T-helper 1 cell (primary cell): ENCODE measurements around the gene PGGHG.
"Not testable (repeated sequence)": the region's sequence is repeated elsewhere in the genome, so short reads cannot be mapped to it uniquely, and the experiment has no call there.

Experiments
- DNase-seq, 5 donors: peaks; one replicate each; pipeline ENCODE4 v3.0.0-alpha.2; 2012 to 2020

The PGGHG gene

DNA sequence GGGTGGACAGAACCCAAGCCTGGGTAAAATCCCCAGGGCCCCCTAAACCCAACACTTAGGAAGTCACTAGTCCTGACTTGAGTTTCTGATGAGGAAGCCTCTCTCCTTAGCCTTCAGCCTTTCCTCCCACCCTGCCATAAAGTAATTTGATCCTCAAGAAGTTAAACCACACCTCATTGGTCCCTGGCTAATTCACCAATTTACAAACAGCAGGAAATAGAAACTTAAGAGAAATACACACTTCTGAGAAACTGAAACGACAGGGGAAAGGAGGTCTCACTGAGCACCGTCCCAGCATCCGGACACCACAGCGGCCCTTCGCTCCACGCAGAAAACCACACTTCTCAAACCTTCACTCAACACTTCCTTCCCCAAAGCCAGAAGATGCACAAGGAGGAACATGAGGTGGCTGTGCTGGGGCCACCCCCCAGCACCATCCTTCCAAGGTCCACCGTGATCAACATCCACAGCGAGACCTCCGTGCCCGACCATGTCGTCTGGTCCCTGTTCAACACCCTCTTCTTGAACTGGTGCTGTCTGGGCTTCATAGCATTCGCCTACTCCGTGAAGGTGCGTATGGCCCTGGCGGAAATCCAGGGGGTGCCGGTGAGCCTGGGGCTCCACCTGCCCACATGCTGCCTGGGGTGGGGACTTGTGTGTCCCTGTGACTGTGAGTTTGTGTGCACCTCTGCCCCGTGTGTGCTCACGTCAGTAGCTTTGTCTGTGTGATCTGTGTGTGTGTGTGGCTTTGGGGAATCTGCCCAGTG is 25.0 kb downstream of the PGGHG start, which contains the start of gene IFITM1:
TSS of gene IFITM1 (plus strand) at position 254 of the 767 bp plus-strand sequence. CDS start at position 385, 131 bp downstream.
- DNase-seq = peak in 3 of 5 donors; percentile 40 to 92 (median 50)

DNA sequence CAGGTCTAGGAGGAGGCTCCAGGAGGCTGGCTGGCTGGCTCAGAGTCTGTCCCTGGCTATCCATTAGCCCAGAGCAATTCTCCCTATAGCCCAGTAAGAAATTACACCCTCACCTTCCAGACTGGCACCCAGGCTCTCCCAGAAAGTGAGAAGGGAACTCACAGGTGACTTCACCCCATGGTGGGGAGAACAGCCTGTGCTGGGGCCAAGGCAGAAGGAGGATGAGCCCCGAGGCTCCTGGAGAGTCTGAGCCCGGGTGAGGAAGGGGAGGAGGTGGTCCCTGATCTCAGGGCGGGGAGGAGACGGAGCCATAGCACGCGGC is 25.6 kb downstream of the PGGHG start:
- DNase-seq = not testable (repeated sequence)

DNA sequence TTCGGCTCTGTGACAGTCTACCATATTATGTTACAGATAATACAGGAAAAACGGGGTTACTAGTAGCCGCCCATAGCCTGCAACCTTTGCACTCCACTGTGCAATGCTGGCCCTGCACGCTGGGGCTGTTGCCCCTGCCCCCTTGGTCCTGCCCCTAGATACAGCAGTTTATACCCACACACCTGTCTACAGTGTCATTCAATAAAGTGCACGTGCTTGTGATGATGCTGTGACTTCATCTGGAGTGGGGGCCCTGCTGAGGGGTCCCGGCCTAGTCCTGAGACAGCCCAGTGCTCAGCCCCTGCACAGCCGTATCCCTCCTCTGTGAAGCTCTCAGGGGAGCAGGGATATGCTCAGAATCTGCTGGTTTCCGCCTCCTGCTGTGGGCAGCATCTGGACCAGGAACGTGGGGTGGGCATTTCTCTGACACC is 26.1 kb downstream of the PGGHG start:
- DNase-seq = peak in 1 of 5 donors; percentile 44

DNA sequence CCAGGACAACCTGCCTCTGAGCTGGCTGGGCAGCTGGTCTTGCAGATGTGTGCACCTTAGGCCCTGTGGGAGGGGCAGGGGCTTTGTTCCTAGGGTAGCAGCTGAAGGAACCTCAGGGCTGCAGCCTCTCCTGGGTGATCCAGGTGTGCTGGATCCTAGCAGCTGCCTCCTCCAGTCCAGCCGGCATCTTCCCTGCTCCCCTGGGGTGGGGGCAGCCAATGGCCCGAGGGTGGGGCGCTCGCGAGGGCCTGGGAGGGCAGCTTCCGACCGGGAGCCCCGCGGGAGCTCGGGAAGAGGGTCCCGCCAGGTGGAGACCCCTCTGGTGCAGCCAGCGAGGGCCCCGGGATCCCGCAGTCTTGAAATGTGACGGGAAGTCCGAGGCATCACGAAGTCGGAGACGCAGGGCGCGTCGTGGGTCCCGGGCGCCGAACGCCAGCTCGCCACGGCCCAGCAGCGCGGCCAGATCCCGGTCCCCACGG is 26.6 kb downstream of the PGGHG start:
- no peak for DNase-seq

DNA sequence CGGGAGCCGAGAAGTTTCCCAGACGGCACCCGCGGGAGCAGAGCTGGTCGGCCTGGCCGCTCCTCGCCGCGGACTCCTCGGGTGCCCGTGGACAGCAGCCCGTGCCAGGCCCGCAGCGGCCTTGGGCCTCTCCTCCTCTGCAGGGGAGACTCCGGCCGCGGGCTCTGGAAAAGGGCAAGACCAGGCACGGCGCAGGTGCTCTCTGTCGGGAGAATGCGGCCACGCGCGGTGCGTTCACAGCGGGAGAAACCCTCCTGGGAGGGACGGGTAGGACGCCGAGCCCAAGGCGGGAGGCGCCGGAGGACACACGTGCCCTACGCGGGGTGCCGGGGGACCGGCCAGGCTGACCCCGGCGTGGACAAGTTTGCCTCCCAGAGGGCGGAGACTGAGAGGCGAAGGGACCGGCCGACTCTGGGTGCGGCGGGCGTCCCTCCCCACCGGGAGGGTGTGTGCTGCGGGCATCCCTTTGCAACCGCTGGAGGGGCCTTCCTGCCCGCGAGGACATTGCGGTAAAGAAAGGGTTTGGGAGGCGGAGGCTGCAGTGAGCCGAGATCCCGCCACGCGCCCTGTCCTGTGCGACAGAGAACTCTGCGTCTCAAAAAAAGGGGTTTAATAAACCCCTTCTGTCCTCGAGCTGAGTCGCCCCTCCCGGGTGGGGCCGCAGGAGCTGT is 27.2 kb downstream of the PGGHG start:
- peak in 1 of 5 donors; percentile 53 for DNase-seq

DNA sequence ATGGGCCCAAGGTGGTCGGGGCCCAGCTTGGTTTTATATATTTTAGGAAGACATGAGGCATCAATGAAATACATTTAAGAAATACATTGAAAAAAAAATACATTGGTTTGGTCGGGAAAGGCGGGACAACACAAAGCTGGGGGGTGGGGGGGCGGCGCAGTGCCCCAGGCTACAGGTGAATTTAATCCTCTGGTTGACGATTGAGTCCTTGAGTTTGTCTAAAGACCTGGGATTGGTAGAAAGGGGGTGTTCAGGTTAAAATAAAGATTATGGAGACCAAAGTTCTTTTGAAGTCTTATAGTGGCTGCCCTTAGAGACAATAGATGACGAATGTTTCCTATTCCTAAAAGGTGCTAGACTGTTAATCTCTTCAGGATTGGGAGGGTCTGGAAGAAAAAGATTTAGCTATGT is 28.0 kb downstream of the PGGHG start:
- DNase-seq = no peak

DNA sequence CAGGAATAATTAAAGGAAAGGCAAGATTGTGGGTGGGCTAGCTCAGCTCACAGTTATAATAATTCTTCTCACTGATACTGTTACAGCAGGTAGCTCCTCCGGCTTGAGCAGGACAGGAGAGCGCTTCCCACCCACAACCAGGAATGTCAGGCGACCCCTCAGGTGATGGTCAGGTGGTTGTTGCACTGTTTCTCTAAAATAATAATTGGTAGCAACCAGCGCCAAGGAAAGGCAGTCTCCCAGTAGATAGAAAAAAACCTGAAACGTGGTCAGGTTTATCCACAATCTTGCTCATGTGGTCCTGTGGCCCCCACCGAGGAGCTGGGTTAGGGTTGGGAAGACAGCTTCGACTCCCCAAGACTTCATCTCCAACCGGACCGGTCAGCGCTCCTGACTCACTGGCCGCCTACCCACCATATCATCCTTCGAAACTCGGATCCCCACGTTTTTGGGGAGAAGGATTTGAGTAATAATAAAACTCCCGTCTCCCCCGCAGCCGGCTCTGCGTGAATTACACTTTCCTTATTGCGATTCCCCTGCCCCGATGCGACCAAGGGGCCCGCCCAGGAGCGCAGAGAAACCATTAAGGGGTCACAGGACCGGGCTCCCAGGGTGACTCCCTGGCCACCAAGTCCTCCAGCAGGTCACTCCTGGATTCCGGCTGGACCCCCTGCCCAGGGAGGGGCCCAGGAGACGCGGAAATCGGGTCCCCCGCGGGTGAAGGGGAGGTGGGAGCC is 28.9 kb downstream of the PGGHG start:
- not testable (repeated sequence) for DNase-seq

DNA sequence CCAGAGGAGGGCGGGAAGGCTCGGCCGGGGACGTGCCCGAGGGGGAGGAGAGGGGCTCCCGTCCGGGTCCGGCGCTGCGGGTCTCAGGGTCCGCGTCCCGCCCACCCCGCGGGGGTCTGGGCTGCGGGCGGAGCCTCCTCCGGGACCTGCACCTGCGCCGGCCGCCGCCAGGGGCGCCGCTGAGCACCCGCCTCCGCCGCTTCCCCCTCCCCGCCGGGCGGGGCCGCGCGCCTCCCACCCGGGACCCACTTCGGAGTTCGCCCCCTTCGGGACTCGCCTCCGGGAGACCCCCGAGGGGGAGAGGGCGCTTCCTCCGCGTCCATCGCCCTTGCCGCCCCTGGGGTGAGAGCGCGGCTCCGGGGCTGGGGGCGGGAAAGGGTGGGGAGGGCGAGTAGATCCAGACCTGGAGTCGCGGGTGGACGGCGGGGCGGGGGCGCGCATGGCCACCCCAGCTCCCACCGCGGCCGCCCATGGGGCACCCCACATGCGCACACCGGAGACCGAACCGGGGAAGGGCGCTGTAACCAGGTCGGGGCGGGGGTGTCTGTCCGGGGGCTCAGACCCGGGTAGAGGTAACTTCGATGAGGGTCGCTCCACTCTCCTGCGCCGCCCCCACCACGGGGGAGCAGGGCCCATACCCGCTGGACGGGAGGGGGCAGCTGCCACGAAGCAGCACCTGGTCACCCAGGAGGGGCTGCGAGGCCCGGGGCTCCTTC is 29.6 kb downstream of the PGGHG start:
- not testable (repeated sequence) for DNase-seq

DNA sequence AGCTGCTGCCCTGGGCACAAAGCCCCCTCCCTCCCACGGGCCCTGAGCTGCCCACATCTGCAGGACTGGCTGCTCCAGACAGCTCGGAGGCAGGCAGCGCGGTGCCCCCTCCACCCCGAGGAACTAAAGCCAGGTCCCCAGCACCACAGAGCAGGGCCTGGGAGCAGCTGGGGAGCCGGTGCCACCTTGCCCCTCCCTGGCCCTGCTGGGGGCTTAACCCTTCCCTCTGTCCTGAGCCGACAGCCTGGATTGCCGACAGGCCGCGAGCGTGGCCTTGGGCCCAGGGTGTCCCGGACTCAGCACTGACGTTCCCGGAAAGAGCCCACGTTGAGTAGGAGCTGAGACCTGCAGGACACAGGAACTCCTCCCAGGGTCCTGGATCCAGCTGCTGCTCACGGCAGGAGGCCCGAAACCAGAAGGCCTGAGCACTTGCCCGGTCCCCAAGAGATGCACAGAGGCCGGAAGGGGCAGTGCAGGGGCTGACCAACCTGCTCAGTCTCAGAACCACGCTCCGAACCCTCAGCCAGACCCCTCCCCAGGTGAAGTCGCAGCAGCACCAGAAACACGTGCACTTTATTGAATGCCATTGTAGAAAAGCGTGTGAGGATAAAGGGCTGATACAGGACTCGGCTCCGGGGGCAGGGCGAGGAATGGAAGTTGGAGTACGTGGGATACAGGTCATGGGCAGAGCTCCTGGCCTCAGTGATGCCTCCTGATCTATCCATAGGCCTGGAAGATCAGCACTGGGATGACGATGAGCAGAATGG is 30.4 kb downstream of the PGGHG start:
- not testable (repeated sequence) for DNase-seq

DNA sequence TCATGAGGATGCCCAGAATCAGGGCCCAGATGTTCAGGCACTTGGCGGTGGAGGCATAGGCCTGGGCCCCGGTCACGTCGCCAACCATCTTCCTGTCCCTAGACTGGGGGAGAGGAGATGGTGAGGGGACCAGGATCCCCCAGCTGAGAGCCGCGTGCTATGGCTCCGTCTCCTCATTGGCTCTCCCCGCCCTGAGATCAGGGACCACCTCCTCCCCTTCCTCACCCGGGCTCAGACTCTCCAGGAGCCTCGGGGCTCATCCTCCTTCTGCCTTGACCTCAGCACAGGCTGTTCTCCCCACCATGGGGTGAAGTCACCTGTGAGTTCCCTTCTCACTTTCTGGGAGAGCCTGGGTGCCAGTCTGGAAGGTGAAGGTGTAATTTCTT is 31.0 kb downstream of the PGGHG start:
- DNase-seq = not testable (repeated sequence)

DNA sequence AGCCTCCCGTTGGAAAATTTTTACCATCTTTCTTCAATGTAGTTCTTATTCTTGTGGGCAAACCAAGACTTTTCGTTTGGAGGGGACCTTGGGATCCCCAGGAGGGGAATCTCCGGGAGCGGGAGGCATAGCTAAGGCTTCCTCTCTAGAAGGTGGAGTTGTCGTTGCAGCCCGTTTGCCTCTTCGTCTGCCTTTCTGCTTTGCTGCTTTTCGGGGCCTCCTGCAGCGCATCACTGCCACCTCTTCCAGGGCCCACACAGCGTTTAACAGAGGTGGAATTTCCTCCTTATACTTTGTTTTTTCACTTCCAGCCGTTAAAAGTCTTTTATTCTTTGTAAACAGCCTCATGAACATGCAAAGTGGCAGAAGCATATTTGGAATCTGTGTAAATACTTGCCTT is 35.2 kb downstream of the PGGHG start:
- no peak for DNase-seq

DNA sequence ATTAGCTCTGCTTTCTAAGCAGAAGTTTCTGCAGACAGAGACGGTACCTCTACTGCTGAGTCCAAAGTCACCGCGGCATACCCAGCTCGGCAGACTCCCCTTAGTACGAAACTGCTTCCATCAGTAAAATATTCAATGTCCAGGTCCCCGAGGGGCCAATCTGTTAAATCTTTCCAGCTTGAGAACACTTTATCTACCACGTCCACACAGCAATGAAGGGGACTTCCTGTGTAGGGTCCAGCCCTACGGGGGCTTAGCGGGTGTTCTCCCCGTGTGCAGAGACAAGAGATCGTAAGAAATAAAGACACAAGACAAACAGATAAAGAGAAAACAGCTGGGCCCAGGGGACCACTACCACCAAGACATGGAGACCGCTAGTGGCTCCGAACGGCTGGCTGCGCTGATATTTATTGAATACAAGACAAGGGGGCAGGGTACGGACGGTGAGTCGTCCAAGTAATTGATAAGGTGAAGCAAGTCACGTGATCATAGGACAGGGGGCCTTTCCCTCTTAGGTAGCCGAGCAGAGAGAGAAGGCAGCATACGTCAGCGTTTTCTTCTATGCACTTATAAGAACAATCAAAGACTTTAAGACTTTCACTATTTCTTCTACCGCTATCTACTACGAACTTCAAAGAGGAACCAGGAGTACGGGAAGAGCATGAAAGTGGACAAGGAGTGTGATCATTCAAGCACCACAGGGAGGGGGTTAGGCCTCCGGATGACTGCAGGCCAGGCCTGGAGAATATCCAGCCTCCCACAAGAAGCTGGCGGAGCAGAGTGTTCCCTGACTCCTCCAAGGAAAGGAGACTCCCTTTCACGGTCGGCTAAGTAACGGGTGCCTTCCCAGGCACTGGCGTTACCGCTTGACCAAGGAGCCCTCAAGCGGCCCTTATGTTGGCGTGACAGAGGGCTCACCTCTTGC is 35.9 kb downstream of the PGGHG start:
- DNase-seq = not testable (repeated sequence)

DNA sequence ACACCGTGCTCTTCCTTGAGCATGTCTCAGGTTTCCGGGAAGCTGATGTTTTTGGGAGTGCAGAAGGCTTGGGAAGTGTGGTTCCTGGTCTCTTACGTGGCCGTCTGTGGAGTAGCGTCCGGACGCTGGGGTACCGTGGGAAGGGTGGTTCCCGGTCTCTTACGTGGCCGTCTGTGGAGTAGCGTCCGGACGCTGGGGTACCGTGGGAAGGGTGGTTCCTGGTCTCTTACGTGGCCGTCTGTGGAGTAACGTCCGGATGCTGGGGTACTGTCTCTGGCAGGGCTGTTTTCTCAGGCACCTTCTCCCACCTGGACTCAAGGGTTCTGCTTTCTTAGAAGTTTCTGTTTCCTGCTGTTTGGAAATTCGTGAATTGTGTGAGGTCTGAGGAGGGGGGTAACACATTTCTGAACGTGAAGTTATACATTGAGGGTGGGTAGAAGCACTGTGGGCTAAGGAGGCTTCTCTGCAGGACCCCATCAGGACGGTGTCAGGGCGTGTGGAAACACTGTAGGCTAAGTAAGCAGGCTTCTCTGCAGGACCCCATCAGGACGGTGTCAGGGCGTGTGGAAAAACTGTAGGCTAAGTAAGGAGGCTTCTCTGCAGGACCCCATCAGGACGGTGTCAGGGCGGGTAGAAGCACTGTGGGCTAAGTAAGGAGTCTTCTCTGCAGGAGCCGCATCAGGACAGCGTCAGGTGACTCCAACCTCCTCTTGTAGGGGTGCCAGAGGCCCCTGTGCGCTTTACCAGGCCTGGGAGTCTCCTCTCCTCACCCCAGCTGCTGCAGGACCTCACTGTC is 37.1 kb downstream of the PGGHG start:
- no peak for DNase-seq

DNA sequence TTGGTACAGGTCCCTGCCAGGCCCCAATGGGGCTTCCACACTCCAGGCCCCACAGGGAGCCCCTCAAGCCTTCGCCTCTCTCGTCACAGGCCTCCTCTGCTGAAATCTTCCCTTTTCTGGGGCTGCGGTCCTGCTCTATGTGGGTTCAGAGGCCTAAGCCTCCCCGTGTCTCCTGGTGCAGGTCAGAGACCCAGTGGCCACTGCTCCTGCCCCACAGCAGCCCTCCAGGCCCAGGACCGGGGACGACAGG is 37.6 kb downstream of the PGGHG start:
- DNase-seq = no peak

DNA sequence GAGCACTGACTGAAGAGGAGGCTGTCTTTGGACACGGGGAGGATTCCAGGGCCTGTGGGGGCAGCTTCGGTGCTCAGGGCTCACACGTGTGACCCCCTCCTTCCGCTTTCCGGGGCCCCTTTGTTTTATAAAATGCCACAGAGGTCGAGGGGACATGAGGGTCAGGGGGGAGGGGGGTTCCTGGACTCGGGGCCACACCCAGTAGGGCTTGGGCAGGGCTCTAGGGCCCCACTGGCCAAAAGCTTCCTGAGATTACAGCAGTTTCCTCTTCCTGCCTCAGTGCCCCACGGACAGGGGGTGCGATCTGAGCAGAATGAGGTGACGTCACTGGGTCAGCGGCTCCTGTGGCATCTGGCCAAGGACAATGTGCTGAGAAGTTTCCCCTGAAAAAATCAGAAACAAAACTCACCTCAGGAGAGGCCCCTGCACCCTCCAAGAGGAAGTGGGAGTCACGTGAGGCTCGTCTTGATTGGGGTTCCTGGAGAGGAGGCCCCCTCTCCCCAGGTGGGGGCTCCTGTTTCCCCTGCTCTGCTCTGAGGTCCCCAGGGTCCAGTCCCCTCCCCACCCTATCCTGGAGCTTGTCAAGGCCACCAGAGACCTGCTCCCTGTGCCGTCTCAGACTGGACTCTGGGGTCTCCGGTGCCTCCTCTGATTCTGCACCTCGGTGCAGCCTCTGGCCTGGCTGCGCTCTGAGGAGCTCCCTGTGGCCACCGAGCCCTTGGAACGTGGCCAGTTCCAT is 38.1 kb downstream of the PGGHG start:
- peak in 3 of 5 donors; percentile 47 to 79 (median 49) for DNase-seq

DNA sequence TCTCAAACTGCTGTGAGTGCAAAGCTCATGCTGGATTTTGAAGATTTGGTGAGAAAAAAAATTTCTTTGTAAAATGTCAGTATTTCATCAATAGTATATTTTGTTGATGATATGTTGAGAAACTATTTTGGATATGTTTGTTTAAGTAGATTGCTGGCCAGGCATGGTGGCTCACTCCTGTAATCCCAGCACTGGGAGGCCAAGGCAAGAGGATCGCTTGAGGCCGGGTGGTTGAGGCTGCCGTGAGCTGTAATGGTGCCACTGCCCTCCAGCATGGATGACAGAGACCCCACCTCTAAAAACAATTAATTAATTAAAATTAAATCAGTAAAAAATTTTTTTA is 38.6 kb downstream of the PGGHG start:
- no peak for DNase-seq

DNA sequence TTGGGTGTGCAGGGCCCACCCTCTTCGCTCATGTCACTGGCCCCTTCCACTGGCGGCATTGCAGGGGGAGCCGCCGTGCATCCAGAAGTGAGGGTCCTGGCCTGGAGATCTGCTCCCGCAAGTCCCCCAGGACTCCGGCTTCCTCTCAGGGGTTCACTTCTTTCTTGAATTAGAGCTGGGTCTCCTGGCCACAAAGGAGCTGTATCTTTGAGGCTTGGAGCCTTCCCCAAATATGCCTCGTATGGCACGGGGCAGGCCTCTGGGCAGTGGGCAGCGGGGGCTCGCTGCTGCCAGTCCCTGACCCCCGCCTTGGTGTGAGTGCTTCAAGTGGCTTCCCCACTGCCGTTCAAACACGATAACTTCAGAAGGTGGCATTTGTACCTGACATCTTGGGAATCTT is 39.1 kb downstream of the PGGHG start:
- DNase-seq = no peak

DNA sequence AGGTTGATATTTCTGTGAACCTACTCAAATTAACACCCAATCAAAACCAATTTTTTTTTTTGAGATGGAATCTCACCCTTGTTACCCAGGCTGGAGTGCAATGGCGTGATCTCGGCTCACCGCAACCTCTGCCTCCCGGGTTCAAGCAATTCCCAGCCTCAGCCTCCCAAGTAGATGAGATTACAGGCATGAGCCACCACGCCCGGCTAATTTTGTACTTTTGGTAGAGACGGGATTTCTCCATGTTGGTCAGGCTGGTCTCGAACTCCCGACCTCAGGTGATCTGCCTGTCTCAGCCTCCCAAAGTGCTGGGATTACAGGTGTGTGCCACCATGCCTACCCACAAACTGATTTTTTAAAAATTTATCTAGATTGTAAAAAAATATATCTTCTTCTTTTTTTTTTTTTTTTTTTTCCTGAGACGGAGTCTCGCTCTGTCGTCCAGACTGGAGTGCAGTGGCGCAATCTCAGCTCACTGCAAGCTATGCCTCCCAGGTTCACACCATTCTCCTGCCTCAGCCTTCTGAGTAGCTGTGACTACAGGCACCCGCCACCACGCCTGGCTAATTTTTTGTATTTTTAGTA is 39.7 kb downstream of the PGGHG start:
- not testable (repeated sequence) for DNase-seq

DNA sequence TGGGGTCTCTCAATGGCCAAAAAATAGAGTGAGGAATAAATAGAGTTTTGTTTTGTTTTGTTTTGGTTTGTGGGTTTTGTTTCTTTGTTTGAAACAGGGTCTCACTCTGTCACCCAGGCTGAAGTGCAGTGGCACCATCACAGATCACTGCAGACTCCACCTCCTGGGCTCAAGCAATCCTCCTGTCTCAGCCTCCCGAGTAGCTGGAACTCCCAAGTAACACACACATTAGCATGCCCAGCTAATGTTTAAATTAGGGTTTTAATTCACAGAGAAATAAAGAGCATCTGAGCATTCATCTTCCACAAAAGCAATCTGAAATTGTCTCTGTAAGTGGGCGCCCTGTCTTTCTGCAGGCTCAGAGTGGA is 40.9 kb downstream of the PGGHG start:
- no peak for DNase-seq
